A549 (cell line): ENCODE data around the gene ARHGEF7.

Experiments used
- BHLHE40 ChIP-seq: IDR thresholded peaks from 2 replicates; pipeline ENCODE4 v1.6.1; 2012; ENCODE audit warnings: low read depth, low read length, inconsistent platforms
- CHD4 ChIP-seq: fragments of 200-600 bp; sonication (generic); IDR thresholded peaks from 2 replicates; pipeline ENCODE4 v1.6.1; 2016; ENCODE audit warnings: antibody characterized with exemption, mild to moderate bottlenecking, borderline replicate concordance
- EP300 ChIP-seq, 2 experiments: fragments of >200 bp; sonication (Bioruptor Twin); formaldehyde crosslinking; IDR thresholded peaks; 2 replicates in 1 of 2; 3 replicates in 1 of 2; pipeline ENCODE4 v1.6.1; 2016 to 2017
- HMGXB4 ChIP-seq: fragments of 250-450 bp; sonication (Bioruptor Pico); IDR thresholded peaks from 2 replicates; pipeline ENCODE4 v1.5.0; 2021; ENCODE audit warnings: mild to moderate bottlenecking, moderate library complexity, borderline replicate concordance
- JUN ChIP-seq, 2 experiments: fragments of >200 bp; sonication (Bioruptor Twin); formaldehyde crosslinking; IDR thresholded peaks; 2 replicates in 1 of 2; 3 replicates in 1 of 2; pipeline ENCODE4 v1.6.1; 2016 to 2017
- JUNB ChIP-seq: fragments of >200 bp; sonication (Bioruptor Twin); formaldehyde crosslinking; IDR thresholded peaks from 2 replicates; pipeline ENCODE4 v1.6.1; 2016
- NPAS2 ChIP-seq: fragments of 250-450 bp; sonication (Bioruptor Pico); IDR thresholded peaks from 2 replicates; pipeline ENCODE4 v1.8.0; 2022; ENCODE audit warnings: mild to moderate bottlenecking, moderate library complexity, borderline replicate concordance
- POLR2A ChIP-seq: IDR thresholded peaks from 2 replicates; pipeline ENCODE4 v1.6.1; 2012; ENCODE audit warnings: mild to moderate bottlenecking, low read length
- POLR2AphosphoS2 ChIP-seq: conservative IDR thresholded peaks from 2 replicates; pipeline ENCODE4 v1.6.1; 2012; ENCODE audit warnings: low read length, improper control_type of control experiment, inconsistent platforms
- RAD21 ChIP-seq, 2 experiments: fragments of >200 bp in 1 of 2; sonication (Bioruptor Twin) in 1 of 2; formaldehyde crosslinking in 1 of 2; IDR thresholded peaks in 1 of 2; conservative IDR thresholded peaks in 1 of 2; 2 replicates in 1 of 2; 3 replicates in 1 of 2; pipeline ENCODE4 v1.6.1; 2012 to 2018; ENCODE audit warnings: inconsistent platforms in 1 of 2
- RNF2 ChIP-seq: fragments of 200-600 bp; sonication (generic); IDR thresholded peaks from 2 replicates; pipeline ENCODE4 v1.6.1; 2016; ENCODE audit warnings: low read depth, mild to moderate bottlenecking, antibody characterized with exemption, moderate library complexity, borderline replicate concordance
- TF ChIP-seq, protein P1 (sequence below): fragments of >200 bp; sonication (Bioruptor Twin); formaldehyde crosslinking; IDR thresholded peaks from 3 replicates; pipeline ENCODE4 v1.5.1; 2016
- TF ChIP-seq, protein P2 (sequence below): fragments of 200-600 bp; sonication (generic); IDR thresholded peaks from 2 replicates; pipeline ENCODE4 v1.6.1; 2016; ENCODE audit warnings: antibody characterized with exemption, mild to moderate bottlenecking, moderate library complexity
- TF ChIP-seq, protein P3 (sequence below): IDR thresholded peaks from 2 replicates; pipeline ENCODE4 v1.6.1; 2012

- TF ChIP-seq BHLHE40 = no peak
- TF ChIP-seq, protein P1, sequence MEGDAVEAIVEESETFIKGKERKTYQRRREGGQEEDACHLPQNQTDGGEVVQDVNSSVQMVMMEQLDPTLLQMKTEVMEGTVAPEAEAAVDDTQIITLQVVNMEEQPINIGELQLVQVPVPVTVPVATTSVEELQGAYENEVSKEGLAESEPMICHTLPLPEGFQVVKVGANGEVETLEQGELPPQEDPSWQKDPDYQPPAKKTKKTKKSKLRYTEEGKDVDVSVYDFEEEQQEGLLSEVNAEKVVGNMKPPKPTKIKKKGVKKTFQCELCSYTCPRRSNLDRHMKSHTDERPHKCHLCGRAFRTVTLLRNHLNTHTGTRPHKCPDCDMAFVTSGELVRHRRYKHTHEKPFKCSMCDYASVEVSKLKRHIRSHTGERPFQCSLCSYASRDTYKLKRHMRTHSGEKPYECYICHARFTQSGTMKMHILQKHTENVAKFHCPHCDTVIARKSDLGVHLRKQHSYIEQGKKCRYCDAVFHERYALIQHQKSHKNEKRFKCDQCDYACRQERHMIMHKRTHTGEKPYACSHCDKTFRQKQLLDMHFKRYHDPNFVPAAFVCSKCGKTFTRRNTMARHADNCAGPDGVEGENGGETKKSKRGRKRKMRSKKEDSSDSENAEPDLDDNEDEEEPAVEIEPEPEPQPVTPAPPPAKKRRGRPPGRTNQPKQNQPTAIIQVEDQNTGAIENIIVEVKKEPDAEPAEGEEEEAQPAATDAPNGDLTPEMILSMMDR = no peak
- no peak for TF ChIP-seq EP300 (IDR thresholded peaks at IDR 0.05)
- TF ChIP-seq NPAS2 = no peak
- TF ChIP-seq, protein P2, sequence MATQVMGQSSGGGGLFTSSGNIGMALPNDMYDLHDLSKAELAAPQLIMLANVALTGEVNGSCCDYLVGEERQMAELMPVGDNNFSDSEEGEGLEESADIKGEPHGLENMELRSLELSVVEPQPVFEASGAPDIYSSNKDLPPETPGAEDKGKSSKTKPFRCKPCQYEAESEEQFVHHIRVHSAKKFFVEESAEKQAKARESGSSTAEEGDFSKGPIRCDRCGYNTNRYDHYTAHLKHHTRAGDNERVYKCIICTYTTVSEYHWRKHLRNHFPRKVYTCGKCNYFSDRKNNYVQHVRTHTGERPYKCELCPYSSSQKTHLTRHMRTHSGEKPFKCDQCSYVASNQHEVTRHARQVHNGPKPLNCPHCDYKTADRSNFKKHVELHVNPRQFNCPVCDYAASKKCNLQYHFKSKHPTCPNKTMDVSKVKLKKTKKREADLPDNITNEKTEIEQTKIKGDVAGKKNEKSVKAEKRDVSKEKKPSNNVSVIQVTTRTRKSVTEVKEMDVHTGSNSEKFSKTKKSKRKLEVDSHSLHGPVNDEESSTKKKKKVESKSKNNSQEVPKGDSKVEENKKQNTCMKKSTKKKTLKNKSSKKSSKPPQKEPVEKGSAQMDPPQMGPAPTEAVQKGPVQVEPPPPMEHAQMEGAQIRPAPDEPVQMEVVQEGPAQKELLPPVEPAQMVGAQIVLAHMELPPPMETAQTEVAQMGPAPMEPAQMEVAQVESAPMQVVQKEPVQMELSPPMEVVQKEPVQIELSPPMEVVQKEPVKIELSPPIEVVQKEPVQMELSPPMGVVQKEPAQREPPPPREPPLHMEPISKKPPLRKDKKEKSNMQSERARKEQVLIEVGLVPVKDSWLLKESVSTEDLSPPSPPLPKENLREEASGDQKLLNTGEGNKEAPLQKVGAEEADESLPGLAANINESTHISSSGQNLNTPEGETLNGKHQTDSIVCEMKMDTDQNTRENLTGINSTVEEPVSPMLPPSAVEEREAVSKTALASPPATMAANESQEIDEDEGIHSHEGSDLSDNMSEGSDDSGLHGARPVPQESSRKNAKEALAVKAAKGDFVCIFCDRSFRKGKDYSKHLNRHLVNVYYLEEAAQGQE = no peak
- TF ChIP-seq RAD21 (conservative IDR thresholded peaks at IDR 0.05 in 1 of 2, IDR thresholded peaks at IDR 0.05 in 1 of 2) = no peak
- no peak for TF ChIP-seq JUN (IDR thresholded peaks at IDR 0.05)
- TF ChIP-seq, protein P3, sequence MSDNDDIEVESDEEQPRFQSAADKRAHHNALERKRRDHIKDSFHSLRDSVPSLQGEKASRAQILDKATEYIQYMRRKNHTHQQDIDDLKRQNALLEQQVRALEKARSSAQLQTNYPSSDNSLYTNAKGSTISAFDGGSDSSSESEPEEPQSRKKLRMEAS = no peak
- TF ChIP-seq POLR2A = no peak
- TF ChIP-seq HMGXB4 (CRISPR knock-in tag) = no peak
- TF ChIP-seq JUNB = no peak
- no peak for TF ChIP-seq POLR2AphosphoS2
- TF ChIP-seq CHD4 = no peak
- TF ChIP-seq RNF2 = no peak
These were observed 163.9 kb downstream of the ARHGEF7 start for GRCh38 chr13:111278743-111279652.
